HG03571 (cell line): ENCODE results near the gene MAP4K2.
A peak's percentile ranks its signal among the peaks of the same experiment; 100 is the strongest.

Experiments used
- ATAC-seq: cut with Tn5 transposase; IDR thresholded peaks from one replicate; pipeline ENCODE4 v1.9.1; 2021; ENCODE audit not compliant: unreplicated experiment

MAP4K2 gene

DNA sequence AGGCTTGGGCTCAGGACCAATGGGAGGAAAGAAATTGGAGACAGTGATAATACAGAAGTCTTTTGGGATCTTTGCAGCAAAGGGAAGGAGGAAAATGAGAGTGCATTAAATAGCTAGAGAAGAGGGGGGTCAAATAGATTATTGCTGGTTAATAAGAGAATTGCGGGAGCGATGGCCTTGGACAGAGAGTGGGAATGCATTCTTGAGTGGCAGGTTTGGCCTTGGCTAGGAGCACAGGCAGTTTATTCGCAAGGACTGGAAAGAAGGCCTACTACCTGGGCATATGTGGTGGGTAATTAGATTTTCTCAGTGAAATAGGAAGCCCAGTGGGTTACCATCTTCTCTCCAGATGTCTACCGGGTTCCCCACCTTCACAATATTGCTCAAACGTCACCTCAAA lies 10.8 kb upstream of the MAP4K2 start:
- no peak for ATAC-seq

- no peak for ATAC-seq
Measured at GRCh38 chr11:64810891-64811272, 7.9 kb upstream of the MAP4K2 start.

DNA sequence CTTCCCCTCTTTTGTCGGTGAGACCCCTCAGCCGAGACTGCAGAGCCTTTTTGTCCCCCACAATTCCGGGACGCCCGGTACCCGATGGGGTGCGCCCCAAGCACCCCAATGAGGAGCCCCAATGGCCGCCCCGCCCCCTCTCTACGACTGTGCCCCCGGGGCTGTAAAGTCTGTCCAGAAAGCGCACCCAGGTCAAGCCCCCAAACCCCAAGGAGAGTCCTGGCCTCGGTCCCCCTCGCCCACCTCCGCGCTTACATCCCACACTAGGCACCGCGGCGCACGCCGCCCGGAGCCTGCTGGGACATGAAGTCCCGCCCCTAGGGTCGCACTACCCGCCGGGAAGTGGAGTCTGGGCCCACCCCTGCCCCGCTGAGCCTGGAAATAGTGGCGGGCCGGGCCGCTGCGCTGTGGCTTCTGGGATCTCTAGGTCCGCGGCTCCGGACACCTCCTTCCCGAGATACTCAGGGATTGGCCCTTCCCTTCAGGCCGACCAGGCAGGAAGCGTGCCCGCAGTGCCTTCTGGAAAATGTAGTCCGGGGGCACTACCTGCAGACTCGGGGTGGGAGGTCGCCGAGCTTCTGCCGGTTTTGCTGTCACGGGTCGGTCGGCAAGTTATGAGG lies 7.4 kb upstream of the MAP4K2 start, which contains the start of gene MEN1:
TSS of gene MEN1 (minus strand) at position 281 of the 620 bp plus-strand sequence. CDS start 442 bp downstream, outside the sequence.
- peak; percentile 41 for ATAC-seq

- no peak for ATAC-seq
Measured at GRCh38 chr11:64809781-64810241, 6.8 kb upstream of the MAP4K2 start.

GRCh38 chr11:64805481-64805880 lies 2.5 kb upstream of the MAP4K2 start:
- ATAC-seq: no peak

DNA sequence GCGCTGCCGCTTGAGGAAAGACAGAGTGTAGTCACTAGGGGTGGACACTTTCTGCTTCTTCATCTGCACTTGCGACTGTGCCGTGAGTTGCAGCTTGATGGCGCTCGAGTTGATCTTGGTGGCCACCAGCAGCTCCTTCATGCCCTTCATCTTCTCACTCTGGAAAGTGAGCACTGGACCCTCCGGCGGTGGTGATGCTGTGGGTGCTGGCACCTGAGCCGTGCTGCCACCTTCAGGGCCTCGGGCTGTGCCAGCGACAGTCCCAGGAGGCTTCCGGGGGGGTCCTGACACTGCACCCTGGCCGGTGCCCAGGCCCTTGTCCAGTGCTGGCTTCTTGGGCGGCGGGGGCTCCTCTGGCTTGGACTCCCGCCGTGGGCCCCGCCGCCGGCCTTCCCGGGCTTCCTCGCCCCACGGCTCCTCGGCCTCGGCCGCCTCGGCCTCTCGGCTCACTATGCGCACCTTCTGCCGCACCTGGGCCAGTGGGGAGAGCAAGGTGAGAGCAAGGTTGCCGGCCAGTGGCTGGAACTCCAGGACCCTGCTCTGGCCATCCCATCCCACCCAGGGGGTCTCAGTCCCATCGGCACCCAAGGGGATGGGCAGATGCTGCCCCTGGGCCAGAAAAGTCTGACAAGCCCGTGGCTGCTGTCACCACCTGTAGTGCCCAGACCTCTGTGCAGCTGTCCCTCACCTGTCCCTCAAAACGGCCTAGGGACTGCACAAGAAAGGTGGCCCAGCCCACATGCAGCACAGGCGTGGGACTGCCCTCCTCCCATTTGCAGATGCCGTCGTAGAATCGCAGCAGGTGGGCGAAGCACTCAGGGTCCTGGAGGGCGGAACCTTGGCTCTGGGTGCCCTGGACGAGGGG lies 1.6 kb upstream of the MAP4K2 start:
- no peak for ATAC-seq

- ATAC-seq: no peak
Measured at GRCh38 chr11:64803846-64804345, 882 bp upstream of the MAP4K2 start.

DNA sequence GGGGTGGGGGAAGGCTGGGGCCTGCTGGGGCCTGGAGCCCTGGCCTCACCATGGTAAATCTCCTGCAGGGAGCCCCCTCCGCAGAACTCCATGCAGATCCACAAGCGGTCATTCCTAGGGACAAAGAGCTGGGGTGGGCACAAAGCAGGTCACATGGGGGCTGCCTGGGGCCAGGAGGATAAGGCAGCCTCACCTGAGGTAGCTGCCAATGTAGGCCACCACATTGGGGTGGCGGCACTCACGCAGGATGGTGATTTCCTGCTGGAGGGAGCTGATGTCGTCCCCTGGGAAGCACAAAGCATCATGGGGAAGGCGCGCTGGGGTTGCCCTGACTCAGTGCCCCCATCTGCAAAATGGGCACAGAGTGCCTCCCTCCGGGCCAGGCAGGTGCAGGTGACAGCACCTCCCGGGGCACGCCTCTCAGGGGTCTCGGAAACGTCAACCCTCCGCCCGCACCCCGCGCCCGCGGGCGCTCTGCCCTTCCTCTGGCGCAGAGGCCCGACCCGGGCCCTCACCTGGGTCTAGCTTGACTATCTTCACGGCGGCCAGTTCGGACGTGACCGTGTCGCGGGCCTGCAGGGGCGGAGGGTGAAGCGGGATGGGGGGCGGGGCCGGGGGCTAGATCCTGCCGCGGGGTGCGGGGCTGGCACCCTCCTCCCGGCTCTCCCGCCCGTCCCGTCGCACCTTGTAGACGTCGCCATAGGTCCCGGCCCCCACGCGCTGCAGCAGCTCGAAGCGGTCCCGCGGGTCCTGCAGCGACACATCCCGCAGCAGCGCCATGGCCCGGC lies 450 bp downstream of the MAP4K2 start:
- ATAC-seq: no peak

- no peak for ATAC-seq
Measured at GRCh38 chr11:64801561-64802369, 1.2 kb downstream of the MAP4K2 start.

DNA sequence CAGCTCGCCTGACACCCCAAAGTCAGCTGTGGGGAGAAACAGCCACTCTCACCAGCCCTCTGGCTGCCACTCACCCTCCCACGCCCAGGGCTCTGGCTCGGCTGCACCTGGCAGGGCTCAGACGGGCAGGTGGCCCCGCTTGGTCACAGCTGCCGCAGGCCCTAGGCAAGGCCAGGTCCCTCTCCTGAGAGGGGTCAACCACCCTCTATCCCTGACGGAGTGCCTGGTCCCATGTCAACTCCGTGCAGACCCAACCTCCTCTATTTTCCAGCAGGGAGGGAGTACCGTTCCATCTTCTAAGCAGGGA lies 1.9 kb downstream of the MAP4K2 start:
- no peak for ATAC-seq

DNA sequence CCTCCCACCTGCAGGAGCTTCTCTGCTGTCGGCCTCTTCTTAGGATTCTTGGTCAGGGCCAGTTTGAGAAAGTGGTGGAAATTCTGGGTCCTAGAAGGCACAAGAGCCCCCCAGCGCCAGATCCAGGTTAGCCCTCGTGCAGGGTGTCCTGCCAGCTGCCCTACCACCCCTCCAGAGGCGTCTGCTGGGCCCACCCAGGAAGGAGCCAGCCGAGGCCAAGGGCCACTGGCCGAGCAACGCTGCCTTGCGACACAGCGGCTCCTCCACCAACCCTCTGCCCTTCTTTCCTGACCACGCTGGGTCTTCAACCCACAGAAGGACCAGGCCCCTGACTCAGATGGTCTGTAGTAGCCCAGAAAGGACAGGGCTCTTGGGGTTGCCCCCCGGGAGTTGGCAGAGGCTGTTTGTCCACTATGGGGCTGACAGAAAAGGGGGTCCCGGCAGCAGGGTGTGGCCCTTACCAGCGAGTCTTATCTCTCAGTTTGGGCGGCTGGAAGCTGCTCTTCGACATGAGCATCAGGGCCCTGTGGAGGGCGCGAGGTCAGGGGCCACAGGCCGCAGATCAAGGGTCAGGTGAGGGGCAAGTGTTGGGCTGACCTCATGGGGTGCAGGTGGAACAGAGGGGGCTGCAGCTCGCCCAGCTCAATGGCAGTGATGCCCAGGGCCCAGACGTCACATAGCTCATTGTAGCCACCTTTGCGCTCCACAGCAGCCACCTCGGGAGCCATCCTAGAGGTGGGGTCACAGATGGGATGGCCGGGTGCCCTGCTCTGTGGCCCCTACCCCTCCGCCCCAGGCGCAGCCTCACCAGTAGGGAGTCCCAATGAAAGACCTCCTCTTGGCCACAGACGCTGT lies 2.5 kb downstream of the MAP4K2 start:
- ATAC-seq: no peak

- ATAC-seq: no peak
Measured at GRCh38 chr11:64799623-64800302, 3.3 kb downstream of the MAP4K2 start.

DNA sequence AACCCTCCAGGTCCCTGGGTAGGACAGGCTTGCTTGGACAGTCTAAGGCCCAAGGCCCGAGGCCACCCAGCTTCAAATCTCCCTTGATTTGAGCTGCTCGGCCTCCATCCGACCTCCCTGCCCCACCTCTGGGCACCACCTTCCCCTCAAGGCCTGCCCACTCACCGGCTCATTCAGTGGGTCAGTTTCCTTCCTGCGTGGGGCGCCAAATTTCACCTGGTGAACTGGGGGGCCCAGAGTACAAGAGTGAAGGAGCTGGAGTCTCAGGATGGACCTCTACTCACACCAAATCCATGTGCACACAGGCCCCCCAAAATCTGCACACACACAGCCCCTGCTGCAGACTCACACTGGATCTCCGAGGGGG lies 3.8 kb downstream of the MAP4K2 start:
- no peak for ATAC-seq

- no peak for ATAC-seq
Measured at GRCh38 chr11:64796757-64797541, 6.1 kb downstream of the MAP4K2 start.

GRCh38 chr11:64796047-64796756 lies 6.8 kb downstream of the MAP4K2 start:
- ATAC-seq: no peak

GRCh38 chr11:64794526-64794925 lies 8.5 kb downstream of the MAP4K2 start:
- no peak for ATAC-seq

- no peak for ATAC-seq
Measured at GRCh38 chr11:64793271-64794160, 9.5 kb downstream of the MAP4K2 start.
